ENCODE measurements around the gene MPV17L.
"Not testable (repeated sequence)": the region's sequence is repeated elsewhere in the genome, so short reads cannot be mapped to it uniquely, and the experiment has no call there.

- not testable (repeated sequence) for TF ChIP-seq CTCF, POLR2A, POLR2AphosphoS5 (IDR thresholded peaks at IDR 0.05)
Measured at GRCh38 chr16:15404091-15404490, 8.5 kb downstream of the MPV17L start.
